OCI-LY3 (cell line): Measurements from ENCODE around the gene C2orf76.

ENCODE experiments used
- H2AFZ ChIP-seq: fragments of 200-600, 300-600 bp; shearing (Covaris generic); 2 replicates; pipeline ENCODE4 v1.6.0; 2014; ENCODE audit warnings: antibody characterized with exemption, low read depth, low read length
- H3K27ac ChIP-seq: fragments of 200-600, 300-600 bp; sonication (generic); 2 replicates; pipeline ENCODE4 v1.5.1; 2014; ENCODE audit warnings: mild to moderate bottlenecking, low read length, moderate library complexity, mixed read lengths
- H3K27me3 ChIP-seq: fragments of 200-600, 300-600 bp; sonication (generic); 2 replicates; pipeline ENCODE4 v1.6.1; 2014; ENCODE audit warnings: low read depth, low read length, mixed read lengths
- H3K36me3 ChIP-seq: fragments of 200-600, 300-600 bp; sonication (generic); replicated peaks from 2 replicates; pipeline ENCODE3; 2014; ENCODE audit warnings: low read depth, low read length, mixed read lengths
- H3K4me1 ChIP-seq: fragments of 300-600, 200-600 bp; sonication (generic); 2 replicates; pipeline ENCODE4 v1.6.1; 2014; ENCODE audit warnings: low read length, mixed read lengths
- H3K4me2 ChIP-seq: fragments of 200-600, 300-600 bp; sonication (generic); 2 replicates; pipeline ENCODE4 v1.6.1; 2014; ENCODE audit warnings: low read length, mixed read lengths
- H3K4me3 ChIP-seq: fragments of 300-600, 200-600 bp; sonication (generic); 2 replicates; pipeline ENCODE4 v1.5.1; 2014; ENCODE audit warnings: antibody characterized with exemption, mild to moderate bottlenecking, low read length, moderate library complexity
- H3K79me2 ChIP-seq: fragments of 300-600, 200-600 bp; shearing (Covaris generic); 2 replicates; pipeline ENCODE4 v1.6.1; 2014; ENCODE audit warnings: mild to moderate bottlenecking, low read length, mixed read lengths
- H3K9ac ChIP-seq: fragments of 300-600, 200-600 bp; shearing (Covaris generic); 2 replicates; pipeline ENCODE4 v1.6.0; 2014; ENCODE audit warnings: mild to moderate bottlenecking, low read length, moderate library complexity
- H3K9me3 ChIP-seq: fragments of 200-600, 300-600 bp; shearing (Covaris generic); 2 replicates; pipeline ENCODE4 v1.6.1; 2014; ENCODE audit warnings: low read length, mixed read lengths; ENCODE audit not compliant: insufficient read depth
- H4K20me1 ChIP-seq: fragments of 200-600, 300-600 bp; sonication (generic); 2 replicates; pipeline ENCODE4 v1.6.1; 2016; ENCODE audit warnings: low read length, mixed read lengths; ENCODE audit not compliant: insufficient read depth
- EZH2phosphoT487 ChIP-seq: fragments of 200-600 bp; shearing (Covaris generic); IDR thresholded peaks from 2 replicates; pipeline ENCODE4 v1.6.1; 2018; ENCODE audit warnings: antibody characterized with exemption, mixed run types, low read depth
- TF ChIP-seq, protein P1 (sequence below): fragments of 200-600, 300-600 bp; sonication (generic); IDR thresholded peaks from 2 replicates; pipeline ENCODE4 v1.5.1; 2014; ENCODE audit warnings: antibody characterized with exemption, low read length, low read depth

C2orf76 gene

GRCh38 chr2:119366649-119367471 lies at the start of gene C2orf76, which contains the start of gene DBI:
C2orf76 (minus strand) TSS chr2:119366834; CDS start chr2:119339959, 26,875 bp downstream.
DBI (plus strand) TSS chr2:119366977; CDS start chr2:119367052, 75 bp downstream.
- Histone ChIP-seq H3K36me3 (peaks cover 34% of the 10 kb centered on the region), H2AFZ (peak within 1 kb of the TSS; percentile 91), H3K79me2 (peaks cover 47% of the 10 kb centered on the region), H3K4me1 (peaks cover 15% of the 10 kb centered on the region), H3K27me3 (no peaks in the 10 kb centered on the region), H4K20me1 (peaks cover 15% of the 10 kb centered on the region), H3K4me2 (peak within 1 kb of the TSS; percentile 96), H3K9ac (peak within 1 kb of the TSS; percentile 97), H3K27ac (peak within 1 kb of the TSS; percentile 69), H3K4me3 (peak within 1 kb of the TSS; percentile 89), H3K9me3 (no peaks in the 10 kb centered on the region)
- TF ChIP-seq, protein P1, sequence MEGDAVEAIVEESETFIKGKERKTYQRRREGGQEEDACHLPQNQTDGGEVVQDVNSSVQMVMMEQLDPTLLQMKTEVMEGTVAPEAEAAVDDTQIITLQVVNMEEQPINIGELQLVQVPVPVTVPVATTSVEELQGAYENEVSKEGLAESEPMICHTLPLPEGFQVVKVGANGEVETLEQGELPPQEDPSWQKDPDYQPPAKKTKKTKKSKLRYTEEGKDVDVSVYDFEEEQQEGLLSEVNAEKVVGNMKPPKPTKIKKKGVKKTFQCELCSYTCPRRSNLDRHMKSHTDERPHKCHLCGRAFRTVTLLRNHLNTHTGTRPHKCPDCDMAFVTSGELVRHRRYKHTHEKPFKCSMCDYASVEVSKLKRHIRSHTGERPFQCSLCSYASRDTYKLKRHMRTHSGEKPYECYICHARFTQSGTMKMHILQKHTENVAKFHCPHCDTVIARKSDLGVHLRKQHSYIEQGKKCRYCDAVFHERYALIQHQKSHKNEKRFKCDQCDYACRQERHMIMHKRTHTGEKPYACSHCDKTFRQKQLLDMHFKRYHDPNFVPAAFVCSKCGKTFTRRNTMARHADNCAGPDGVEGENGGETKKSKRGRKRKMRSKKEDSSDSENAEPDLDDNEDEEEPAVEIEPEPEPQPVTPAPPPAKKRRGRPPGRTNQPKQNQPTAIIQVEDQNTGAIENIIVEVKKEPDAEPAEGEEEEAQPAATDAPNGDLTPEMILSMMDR: no peak
- TF ChIP-seq EZH2phosphoT487: no peak

- Histone ChIP-seq H2AFZ (no peak overlapping the region), H4K20me1 (no peaks in the 10 kb centered on the region), H3K4me3 (no peak overlapping the region), H3K36me3 (no peaks in the 10 kb centered on the region), H3K27me3 (peaks cover 9% of the 10 kb centered on the region), H3K9me3 (no peaks in the 10 kb centered on the region), H3K9ac (no peak overlapping the region), H3K4me1 (peaks cover 3% of the 10 kb centered on the region; the same call in 1 of the 2 replicates), H3K27ac (no peak overlapping the region), H3K79me2 (no peaks in the 10 kb centered on the region), H3K4me2 (no peak overlapping the region)
- TF ChIP-seq, protein P1: no peak
- TF ChIP-seq EZH2phosphoT487: no peak
Observed at GRCh38 chr2:119415630-119416029, 49.0 kb upstream of the C2orf76 start.

- peaks cover 4% of the 10 kb centered on the region for H3K4me1 ChIP-seq
- H3K4me3 ChIP-seq: no peak overlapping the region
- no peaks in the 10 kb centered on the region for H3K9me3 ChIP-seq
- TF ChIP-seq, protein P1: no peak
- TF ChIP-seq EZH2phosphoT487: no peak
- no peak overlapping the region for H2AFZ ChIP-seq
- no peaks in the 10 kb centered on the region for H4K20me1 ChIP-seq
- no peak overlapping the region for H3K4me2 ChIP-seq
- no peaks in the 10 kb centered on the region for H3K79me2 ChIP-seq
- H3K27ac ChIP-seq: no peak overlapping the region
- no peak overlapping the region for H3K9ac ChIP-seq
- no peaks in the 10 kb centered on the region for H3K36me3 ChIP-seq
- H3K27me3 ChIP-seq: peaks cover 4% of the 10 kb centered on the region; the same call in 1 of the 2 replicates
Observed at GRCh38 chr2:119414894-119415293, 48.3 kb upstream of the C2orf76 start.

DNA sequence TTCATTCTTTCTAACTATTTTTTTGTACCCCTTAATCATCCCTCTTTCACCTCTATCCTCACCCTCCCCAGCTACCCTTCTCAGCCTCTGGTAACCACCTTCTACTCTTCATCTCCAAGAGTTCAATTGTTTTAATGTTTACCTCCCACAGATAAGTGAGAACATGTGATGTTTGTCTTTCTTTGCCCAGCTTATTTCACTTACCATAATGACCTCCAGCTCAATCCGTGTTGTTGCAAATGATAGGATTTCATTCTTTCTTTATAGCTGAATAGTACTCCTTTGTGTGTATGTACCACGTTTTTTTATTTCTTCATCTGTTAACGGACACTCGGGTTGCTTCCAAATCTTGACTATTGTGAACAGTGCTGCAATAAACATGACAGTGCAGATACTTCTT lies 42.9 kb upstream of the C2orf76 start:
- Histone ChIP-seq H3K9me3 (no peaks in the 10 kb centered on the region), H3K27ac (no peak overlapping the region), H3K4me1 (peaks cover 11% of the 10 kb centered on the region), H3K4me2 (no peak overlapping the region), H2AFZ (no peak overlapping the region), H3K9ac (no peak overlapping the region), H3K36me3 (no peaks in the 10 kb centered on the region), H3K27me3 (peaks cover 4% of the 10 kb centered on the region; the same call in 1 of the 2 replicates), H3K79me2 (no peaks in the 10 kb centered on the region), H4K20me1 (no peaks in the 10 kb centered on the region), H3K4me3 (no peak overlapping the region)
- TF ChIP-seq EZH2phosphoT487: no peak
